ENCODE measurements around the gene DNER. TPM values are rescaled to one million over a fixed set of nuclear protein-coding genes. Genes with fewer than 3 reads are reported as not detected.

The DNER gene
- total RNA-seq, 1 experiment from 2014 or later: 8.4 TPM

DNA sequence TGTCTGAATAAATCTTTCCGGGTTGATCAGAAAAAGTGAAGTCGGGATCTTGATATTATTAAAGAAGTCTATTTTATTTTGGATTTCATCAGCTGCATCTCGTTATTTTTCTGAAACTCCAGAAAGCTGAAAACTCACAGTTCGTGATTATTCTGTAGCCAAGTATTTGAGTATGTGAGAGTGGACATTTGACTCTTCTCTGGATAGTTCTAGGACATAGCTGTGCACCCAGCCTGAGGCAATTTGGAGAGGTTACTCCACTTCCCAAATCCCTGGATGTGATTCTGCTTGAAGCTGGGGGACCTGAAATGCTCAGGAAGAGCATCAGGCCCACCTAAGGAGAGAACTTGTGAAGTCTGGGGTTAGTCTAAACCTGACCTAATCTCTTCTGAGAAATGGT is 325.6 kb downstream of the DNER start:
- Histone ChIP-seq H3K4me3 (ENCODE audit: low read depth, low read length, poor library complexity, severe bottlenecking) (no peak overlapping the region), H3K27me3 (replicated peaks; ENCODE audit: insufficient read depth, low read depth, low read length, poor library complexity) (no peaks in the 10 kb centered on the region), H3K27ac (ENCODE audit: low read depth, low read length, poor library complexity, severe bottlenecking) (no peak overlapping the region), H3K36me3 (ENCODE audit: insufficient read depth, low read length, poor library complexity, severe bottlenecking) (no peaks in the 10 kb centered on the region), H3K9me3 (ENCODE audit: low read depth, low read length, poor library complexity, severe bottlenecking) (peaks cover under 1% of the 10 kb centered on the region), H3K4me1 (ENCODE audit: insufficient read depth, low read length, poor library complexity, severe bottlenecking) (no peaks in the 10 kb centered on the region)
- POLR2A ChIA-PET (ENCODE audit: low non-redundant PET): no interaction called here
- BruUV-seq (replicated peaks): no TSS peak
- no peak for DNase-seq (ENCODE audit: low spot score)
- intact Hi-C loops (cut with micrococcal nuclease; ENCODE audit: unreplicated experiment): no loop called here
- CTCF ChIA-PET: no interaction called here
- TF ChIP-seq, protein P1, sequence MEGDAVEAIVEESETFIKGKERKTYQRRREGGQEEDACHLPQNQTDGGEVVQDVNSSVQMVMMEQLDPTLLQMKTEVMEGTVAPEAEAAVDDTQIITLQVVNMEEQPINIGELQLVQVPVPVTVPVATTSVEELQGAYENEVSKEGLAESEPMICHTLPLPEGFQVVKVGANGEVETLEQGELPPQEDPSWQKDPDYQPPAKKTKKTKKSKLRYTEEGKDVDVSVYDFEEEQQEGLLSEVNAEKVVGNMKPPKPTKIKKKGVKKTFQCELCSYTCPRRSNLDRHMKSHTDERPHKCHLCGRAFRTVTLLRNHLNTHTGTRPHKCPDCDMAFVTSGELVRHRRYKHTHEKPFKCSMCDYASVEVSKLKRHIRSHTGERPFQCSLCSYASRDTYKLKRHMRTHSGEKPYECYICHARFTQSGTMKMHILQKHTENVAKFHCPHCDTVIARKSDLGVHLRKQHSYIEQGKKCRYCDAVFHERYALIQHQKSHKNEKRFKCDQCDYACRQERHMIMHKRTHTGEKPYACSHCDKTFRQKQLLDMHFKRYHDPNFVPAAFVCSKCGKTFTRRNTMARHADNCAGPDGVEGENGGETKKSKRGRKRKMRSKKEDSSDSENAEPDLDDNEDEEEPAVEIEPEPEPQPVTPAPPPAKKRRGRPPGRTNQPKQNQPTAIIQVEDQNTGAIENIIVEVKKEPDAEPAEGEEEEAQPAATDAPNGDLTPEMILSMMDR (conservative IDR thresholded peaks at IDR 0.05; ENCODE audit: low read depth, low read length): no peak
- TF ChIP-seq EZH2 (IDR thresholded peaks at IDR 0.05; ENCODE audit: borderline replicate concordance, low read depth, low read length, poor library complexity, severe bottlenecking): no peak

DNA sequence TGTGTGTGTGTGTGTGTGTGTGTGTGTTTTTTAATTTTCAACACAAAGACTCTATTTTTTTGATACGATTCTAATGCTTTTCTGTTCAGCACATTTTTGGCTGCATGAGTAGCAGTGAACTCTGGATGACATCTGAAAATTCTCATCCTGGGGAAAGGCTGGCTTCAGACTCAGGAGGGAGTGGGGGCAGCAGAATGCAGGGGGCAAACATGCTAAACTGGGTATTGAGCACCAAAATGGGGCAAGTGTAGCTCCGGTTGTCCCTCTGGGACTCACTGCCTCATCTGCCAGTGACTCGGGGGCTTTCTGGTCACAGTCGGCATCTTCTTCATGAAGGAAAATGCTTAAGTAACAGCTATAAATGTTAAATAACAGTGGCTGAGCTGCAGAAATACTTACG is 326.5 kb downstream of the DNER start:
- Histone ChIP-seq H3K4me3 (ENCODE audit: low read depth, low read length, poor library complexity, severe bottlenecking) (no peak overlapping the region), H3K4me1 (ENCODE audit: insufficient read depth, low read length, poor library complexity, severe bottlenecking) (no peaks in the 10 kb centered on the region), H3K36me3 (ENCODE audit: insufficient read depth, low read length, poor library complexity, severe bottlenecking) (no peaks in the 10 kb centered on the region), H3K27ac (ENCODE audit: low read depth, low read length, poor library complexity, severe bottlenecking) (no peak overlapping the region), H3K9me3 (ENCODE audit: low read depth, low read length, poor library complexity, severe bottlenecking) (no peaks in the 10 kb centered on the region), H3K27me3 (replicated peaks; ENCODE audit: insufficient read depth, low read depth, low read length, poor library complexity) (no peaks in the 10 kb centered on the region)
- intact Hi-C loops (cut with micrococcal nuclease; ENCODE audit: unreplicated experiment): no loop called here
- CTCF ChIA-PET: no interaction called here
- BruUV-seq (replicated peaks): no TSS peak
- DNase-seq (ENCODE audit: low spot score): no peak
- no peak for TF ChIP-seq EZH2 (IDR thresholded peaks at IDR 0.05; ENCODE audit: borderline replicate concordance, low read depth, low read length, poor library complexity, severe bottlenecking)
- TF ChIP-seq, protein P1 (conservative IDR thresholded peaks at IDR 0.05; ENCODE audit: low read depth, low read length): no peak
- POLR2A ChIA-PET (ENCODE audit: low non-redundant PET): no interaction called here

DNA sequence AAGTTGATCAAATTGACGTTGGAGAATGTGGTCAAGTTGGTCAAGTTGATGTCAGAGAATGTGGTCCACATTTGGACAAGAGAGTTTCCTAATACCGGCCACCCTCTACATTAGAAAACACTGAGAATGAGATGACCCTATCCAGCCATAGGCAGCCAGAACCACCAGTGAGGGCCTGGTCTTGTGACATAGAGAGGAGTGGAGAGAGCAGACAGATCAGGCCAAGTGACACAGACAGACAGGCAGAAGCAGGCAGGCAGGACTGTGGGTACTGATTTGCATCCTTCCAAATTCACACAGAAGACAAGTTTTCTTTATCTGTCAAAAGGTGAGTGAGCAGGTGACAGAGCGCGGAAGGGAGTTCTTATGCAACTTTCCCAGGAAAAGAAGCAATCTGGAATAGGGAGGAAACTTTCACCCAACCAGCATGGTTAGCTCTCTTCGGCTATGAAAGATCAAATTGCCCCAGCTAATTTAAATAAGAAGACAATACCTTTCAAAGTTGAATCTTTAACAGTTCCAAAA is 334.2 kb downstream of the DNER start:
- TF ChIP-seq EZH2 (IDR thresholded peaks at IDR 0.05; ENCODE audit: borderline replicate concordance, low read depth, low read length, poor library complexity, severe bottlenecking): no peak
- TF ChIP-seq, protein P1 (conservative IDR thresholded peaks at IDR 0.05; ENCODE audit: low read depth, low read length): no peak
- H3K4me1 ChIP-seq (ENCODE audit: insufficient read depth, low read length, poor library complexity, severe bottlenecking): no peaks in the 10 kb centered on the region
- H3K9me3 ChIP-seq (ENCODE audit: low read depth, low read length, poor library complexity, severe bottlenecking): no peaks in the 10 kb centered on the region
- no peaks in the 10 kb centered on the region for H3K36me3 ChIP-seq (ENCODE audit: insufficient read depth, low read length, poor library complexity, severe bottlenecking)
- no peak overlapping the region for H3K27ac ChIP-seq (ENCODE audit: low read depth, low read length, poor library complexity, severe bottlenecking)
- no TSS peak for BruUV-seq (replicated peaks)
- intact Hi-C loops (cut with micrococcal nuclease; ENCODE audit: unreplicated experiment): no loop called here
- ChIA-PET CTCF (no interaction called here), POLR2A (ENCODE audit: low non-redundant PET) (no interaction called here)
- H3K4me3 ChIP-seq (ENCODE audit: low read depth, low read length, poor library complexity, severe bottlenecking): no peak overlapping the region
- DNase-seq (ENCODE audit: low spot score): no peak
- H3K27me3 ChIP-seq (replicated peaks; ENCODE audit: insufficient read depth, low read depth, low read length, poor library complexity): no peaks in the 10 kb centered on the region
